K562 (cell line): ENCODE measurements around the gene DISC1. TPM values are rescaled to one million over a fixed set of nuclear protein-coding genes. Genes with fewer than 3 reads are reported as not detected.

Source experiments
- ATF2 ChIP-seq: sonication (generic); formaldehyde crosslinking; IDR thresholded peaks from 2 replicates; pipeline ENCODE4 v1.8.1; 2022; ENCODE audit warnings: missing genetic modification reagents
- CBX1 ChIP-seq: sonication (generic); IDR thresholded peaks from 2 replicates; pipeline ENCODE4 v1.6.1; 2016; ENCODE audit warnings: antibody characterized with exemption, low read depth, mild to moderate bottlenecking
- DPF2 ChIP-seq: fragments of 450-650 bp; IDR thresholded peaks from 2 replicates; pipeline ENCODE4 v1.6.1; 2016
- E2F4 ChIP-seq: sonication (generic); formaldehyde crosslinking; IDR thresholded peaks from 2 replicates; pipeline ENCODE4 v1.8.0; 2022; ENCODE audit warnings: mild to moderate bottlenecking, low read depth, missing genetic modification reagents
- EHMT2 ChIP-seq: fragments of 450-650 bp; IDR thresholded peaks from 2 replicates; pipeline ENCODE4 v1.6.1; 2018; ENCODE audit warnings: antibody characterized with exemption
- MCM3 ChIP-seq: fragments of 450-650 bp; IDR thresholded peaks from 2 replicates; pipeline ENCODE4 v1.6.1; 2016
- NFE2 ChIP-seq: IDR thresholded peaks from 2 replicates; pipeline ENCODE4 v1.6.1; 2014; ENCODE audit warnings: antibody characterized with exemption, low read depth
- POLR2B ChIP-seq: fragments of 450-650 bp; IDR thresholded peaks from 2 replicates; pipeline ENCODE4 v1.6.1; 2018; ENCODE audit warnings: low read depth; ENCODE audit not compliant: partially characterized antibody
- PREB ChIP-seq: sonication (generic); formaldehyde crosslinking; IDR thresholded peaks from 2 replicates; pipeline ENCODE4 v1.8.1; 2023; ENCODE audit warnings: mild to moderate bottlenecking, missing genetic modification reagents
- RBM17 ChIP-seq: fragments of 200-400 bp; formaldehyde crosslinking; IDR thresholded peaks from 2 replicates; pipeline ENCODE4 v1.6.1; 2017; ENCODE audit warnings: low read depth, mild to moderate bottlenecking, low read length, borderline replicate concordance
- REST ChIP-seq, 2 experiments: fragments of 450-650 bp; formaldehyde crosslinking in 1 of 2; IDR thresholded peaks; 2 replicates each; pipeline versions ENCODE4 v1.4.0 to v1.6.1; 2014 to 2020; ENCODE audit warnings: mild to moderate bottlenecking in 2 of 2, borderline replicate concordance in 1 of 2, low read depth in 1 of 2
- TAF7 ChIP-seq: fragments of 450-650 bp; IDR thresholded peaks from 2 replicates; pipeline ENCODE4 v1.6.1; 2016; ENCODE audit warnings: missing genetic modification characterization, missing compliant biosample characterization
- THRA ChIP-seq: fragments of 450-650 bp; IDR thresholded peaks from 2 replicates; pipeline ENCODE4 v1.6.1; 2017; ENCODE audit warnings: mild to moderate bottlenecking, moderate library complexity
- ZNF140 ChIP-seq: fragments of 250-450 bp; sonication (Bioruptor Pico); IDR thresholded peaks from 2 replicates; pipeline ENCODE4 v1.8.0; 2021; ENCODE audit warnings: moderate library complexity, mild to moderate bottlenecking, inconsistent platforms
- ZNF785 ChIP-seq: fragments of 250-450 bp; sonication (Bioruptor Pico); IDR thresholded peaks from 2 replicates; pipeline ENCODE4 v1.4.0; 2020; ENCODE audit warnings: mild to moderate bottlenecking
- polyA plus RNA-seq, 8 experiments: library from polyadenylated mRNA; depleted of rRNA in 4 of 8; stranded (reverse) in 5 of 8; unstranded in 3 of 8; fragments of >200 nt; fragmentation: Nextera tagmentation in 2 of 8; fragmentation: Illumina TruSeq in 1 of 8; extraction: Ambion mirVana in 2 of 8; extraction: Trizol in 1 of 8; gene quantifications; 2 replicates each; pipeline versions ENCODE4 v1.2.1 to v1.2.3, GENCODE V29; 2011 to 2014; ENCODE audit warnings: inconsistent platforms in 1 of 8, missing spikeins in 1 of 8
- total RNA-seq, 7 experiments: library from RNA; depleted of rRNA in 6 of 7; stranded (reverse); fragments of >200 nt in 6 of 7; fragmentation: Illumina TruSeq in 2 of 7; extraction: Trizol in 2 of 7; gene quantifications; 2 replicates each; pipeline versions ENCODE4 v1.2.1 to v1.2.3, GENCODE V29; 2011 to 2021; ENCODE audit warnings: low replicate concordance in 1 of 7

DISC1 gene
- total and polyA plus RNA-seq, 9 of the 15 experiments (the other 6 are each of a cell fraction or from before 2014, with no cell fraction given) = 0.01 to 0.11 (median 0.08) TPM; not detected in 1

- peak; percentile 50 for TF ChIP-seq REST (IDR thresholded peaks at IDR 0.05; ENCODE audit: borderline replicate concordance)
- TF ChIP-seq REST (CRISPR knock-in tag; IDR thresholded peaks at IDR 0.05; ENCODE audit: low read depth) = no peak
- no peak for TF ChIP-seq ZNF140 (CRISPR knock-in tag)
- TF ChIP-seq EHMT2 = peak; percentile 7; the same call in 1 of the 2 replicates
- no peak for TF ChIP-seq CBX1
- TF ChIP-seq E2F4 (CRISPR knock-in tag) = no peak
- no peak for TF ChIP-seq NFE2
- no peak for TF ChIP-seq POLR2B
- no peak for TF ChIP-seq ATF2 (CRISPR knock-in tag)
- no peak for TF ChIP-seq ZNF785
- TF ChIP-seq MCM3 = no peak
- TF ChIP-seq PREB (CRISPR knock-in tag) = no peak
- no peak for TF ChIP-seq THRA
- TF ChIP-seq RBM17 = no peak
- no peak for TF ChIP-seq DPF2
- TF ChIP-seq TAF7 (tag) = no peak
Measured at GRCh38 chr1:231724876-231725647, 98.5 kb downstream of the DISC1 start (continued).
